HCT116 (cell line): ENCODE measurements around the gene TCOF1. TPM values are rescaled to one million over a fixed set of nuclear protein-coding genes. Genes with fewer than 3 reads are reported as not detected.
"Not testable (repeated sequence)": the region's sequence is repeated elsewhere in the genome, so short reads cannot be mapped to it uniquely, and the experiment has no call there.

Source experiments
- ATAC-seq: fragments of 200-7000 bp; cut with Tn5 transposase; 2 replicates; pipeline ENCODE4 v1.9.1; 2020; ENCODE audit warnings: mild to moderate bottlenecking, moderate library complexity
- BruUV-seq: library from RNA; stranded (reverse); fragments of 400-500 nt; replicated peaks from 2 replicates; lab custom pipeline; 2021; lab: Mats Ljungman, UMichigan
- CTCF ChIA-PET: fragments of 300-600 bp; sonication (Branson Sonifier 250); formaldehyde crosslinking; loops from one replicate; lab custom pipeline; 2021; ENCODE audit warnings: antibody characterized with exemption; lab: Charles Lee
- POLR2A ChIA-PET: fragments of 300-600, 350-600 bp; sonication (Branson Sonifier 250); formaldehyde crosslinking; loops from one replicate; lab custom pipeline; 2021; ENCODE audit warnings: antibody characterized with exemption; lab: Charles Lee
- RAD21 ChIA-PET, 2 experiments: fragments of 300-600 bp; sonication (Branson Sonifier 250); formaldehyde crosslinking; loops; one replicate each; lab custom pipeline; 2023; ENCODE audit warnings: low total read pairs in 2 of 2; ENCODE audit not compliant: uncharacterized antibody in 2 of 2, unreplicated experiment in 2 of 2, low non-redundant PET in 1 of 2; lab: Charles Lee
- DNase-seq: peaks from one replicate; pipeline ENCODE4 v3.0.0-alpha.2; 2010; ENCODE audit warnings: low read depth, low spot score
- H2AFZ ChIP-seq: fragments of 200-600 bp; shearing (Covaris generic), sonication (generic); 2 replicates; pipeline ENCODE4 v1.6.1; 2017; ENCODE audit warnings: low read depth, mixed run types, mixed read lengths, antibody characterized with exemption, low read length; ENCODE audit not compliant: poor library complexity, severe bottlenecking
- H3K27ac ChIP-seq: 2 replicates; pipeline ENCODE4 v1.5.1; 2012; ENCODE audit warnings: low read depth, low read length
- H3K27me3 ChIP-seq: fragments of 200-600 bp; sonication (generic); 2 replicates; pipeline ENCODE4 v1.6.1; 2016; ENCODE audit warnings: mixed run types, low read length, mixed read lengths; ENCODE audit not compliant: insufficient read depth
- H3K36me3 ChIP-seq, 2 experiments: fragments of 200-500 bp in 1 of 2; fragments of 200-600 bp in 1 of 2; sonication (Bioruptor generic) in 1 of 2; sonication (generic) in 1 of 2; 2 replicates each; pipeline versions ENCODE4 v1.5.1 to v1.6.1; 2014 to 2016; ENCODE audit warnings: low read length in 2 of 2, inconsistent platforms in 1 of 2, mixed read lengths in 1 of 2, mixed run types in 1 of 2; ENCODE audit not compliant: insufficient read depth in 2 of 2, control insufficient read depth in 1 of 2
- H3K4me1 ChIP-seq, 2 experiments: fragments of 200-600 bp in 1 of 2; sonication (generic) in 1 of 2; 2 replicates each; pipeline versions ENCODE4 v1.5.1 to v1.6.1; 2012 to 2017; ENCODE audit warnings: low read length in 2 of 2, inconsistent platforms in 1 of 2, mild to moderate bottlenecking in 1 of 2, mixed read lengths in 1 of 2, mixed run types in 1 of 2, moderate library complexity in 1 of 2; ENCODE audit not compliant: insufficient read depth in 2 of 2, control insufficient read depth in 1 of 2
- H3K4me2 ChIP-seq: fragments of 200-600 bp; sonication (generic); 2 replicates; pipeline ENCODE4 v1.6.1; 2017; ENCODE audit warnings: mixed run types, low read length, mixed read lengths
- H3K4me3 ChIP-seq, 2 experiments: fragments of 200-600 bp in 1 of 2; sonication (generic) in 1 of 2; replicated peaks in 1 of 2; 2 replicates each; pipeline ENCODE4 v1.5.1; 2011 to 2016; ENCODE audit warnings: low read length in 2 of 2, control low read depth in 1 of 2, low read depth in 1 of 2, mild to moderate bottlenecking in 1 of 2, mixed read lengths in 1 of 2, mixed run types in 1 of 2
- H3K79me2 ChIP-seq: fragments of 200-600 bp; sonication (generic); 2 replicates; pipeline ENCODE4 v1.6.1; 2017; ENCODE audit warnings: mild to moderate bottlenecking, mixed run types, low read length, moderate library complexity, mixed read lengths; ENCODE audit not compliant: insufficient read depth
- H3K9ac ChIP-seq: fragments of 200-600 bp; sonication (generic); 2 replicates; pipeline ENCODE4 v1.6.1; 2016; ENCODE audit warnings: low read length, mixed read lengths
- H3K9me2 ChIP-seq: fragments of 200-600 bp; sonication (generic), shearing (Covaris generic); 2 replicates; pipeline ENCODE4 v1.6.1; 2017; ENCODE audit warnings: mixed run types, mild to moderate bottlenecking, moderate library complexity; ENCODE audit not compliant: insufficient read depth
- H3K9me3 ChIP-seq, 2 experiments: fragments of 200-500 bp in 1 of 2; fragments of 200-600 bp in 1 of 2; sonication (Bioruptor generic) in 1 of 2; sonication (generic) in 1 of 2; 2 replicates each; pipeline ENCODE4 v1.6.1; 2014 to 2017; ENCODE audit warnings: low read length in 2 of 2, mixed read lengths in 2 of 2, inconsistent platforms in 1 of 2, low read depth in 1 of 2, mild to moderate bottlenecking in 1 of 2, mixed run types in 1 of 2, moderate library complexity in 1 of 2; ENCODE audit not compliant: control insufficient read depth in 1 of 2, insufficient read depth in 1 of 2
- H4K20me1 ChIP-seq: fragments of 200-600 bp; sonication (generic), shearing (Covaris generic); 2 replicates; pipeline ENCODE4 v1.6.1; 2017; ENCODE audit warnings: mixed run types, mild to moderate bottlenecking, moderate library complexity; ENCODE audit not compliant: insufficient read depth
- CEBPB ChIP-seq: IDR thresholded peaks from 2 replicates; pipeline ENCODE4 v1.6.1; 2012; ENCODE audit warnings: low read depth
- ELF1 ChIP-seq: IDR thresholded peaks from 2 replicates; pipeline ENCODE4 v1.6.1; 2012; ENCODE audit warnings: low read depth, borderline replicate concordance
- EZH2 ChIP-seq: fragments of 200-600 bp; sonication (generic); IDR thresholded peaks from 2 replicates; pipeline ENCODE4 v1.6.1; 2017; ENCODE audit warnings: antibody characterized with exemption, mixed run types
- JUND ChIP-seq: IDR thresholded peaks from 2 replicates; pipeline ENCODE4 v1.6.1; 2012
- SIN3A ChIP-seq: IDR thresholded peaks from 2 replicates; pipeline ENCODE4 v1.6.1; 2012; ENCODE audit warnings: low read depth
- intact Hi-C: fragments of 100-400 bp; cut with micrococcal nuclease; formaldehyde crosslinking; loops from 2 replicates; pipeline ENCODE4 v1.10.0; 2022
- total RNA-seq: library from RNA; stranded (reverse); gene quantifications from one replicate; pipeline ENCODE4 v1.2.1, GENCODE V29; 2021; ENCODE audit not compliant: unreplicated experiment

The TCOF1 gene
- total RNA-seq, 1 experiment from 2014 or later, result 94.7 TPM

- TF ChIP-seq JUND, result no peak
Measured at GRCh38 chr5:150412319-150413175, 55.0 kb downstream of the TCOF1 start, which contains the start of gene CD74 (continued).

GRCh38 chr5:150413176-150413901 is 55.8 kb downstream of the TCOF1 start:
- H3K27ac ChIP-seq, result no peak overlapping the region
- H3K27me3 ChIP-seq, result no peaks in the 10 kb centered on the region
- no peak for DNase-seq
- no peaks in the 10 kb centered on the region for H3K9me2 ChIP-seq
- H3K4me1 ChIP-seq, result peaks cover 5 to 19% of the 10 kb centered on the region in 2 experiments; a peak in 3 of 4 replicates
- no peak overlapping the region for H3K4me3 ChIP-seq
- ChIA-PET RAD21 (no interaction called here), CTCF (no interaction called here), POLR2A (no interaction called here)
- no peaks in the 10 kb centered on the region for H4K20me1 ChIP-seq
- intact Hi-C loops, result no loop called here
- ATAC-seq, result no peak
- no peak overlapping the region for H3K9ac ChIP-seq
- no peak overlapping the region for H3K4me2 ChIP-seq
- TF ChIP-seq CEBPB (no peak), SIN3A (no peak), ELF1 (no peak), EZH2 (no peak)
- H3K9me3 ChIP-seq, result no peaks in the 10 kb centered on the region
- no TSS peak for BruUV-seq
- no peaks in the 10 kb centered on the region for H3K79me2 ChIP-seq
- no peaks in the 10 kb centered on the region for H3K36me3 ChIP-seq
- no peak overlapping the region for H2AFZ ChIP-seq

- H3K27ac ChIP-seq, H3K9me2 ChIP-seq, DNase-seq, CTCF ChIA-PET, H3K79me2 ChIP-seq, H3K27me3 ChIP-seq, H4K20me1 ChIP-seq, intact Hi-C loops, H3K9me3 ChIP-seq, ATAC-seq, H3K9ac ChIP-seq, H3K4me3 ChIP-seq, H3K36me3 ChIP-seq, RAD21 ChIA-PET, BruUV-seq, H2AFZ ChIP-seq, H3K4me2 ChIP-seq: not testable (repeated sequence)
- POLR2A ChIA-PET, result interaction anchor here (0.6 kb wide), 1 partner anchor 121 kb away, joined by 3 read pairs; no protein-coding TSS in a partner anchor
- peaks cover 5 to 19% of the 10 kb centered on the region in 2 experiments; a peak in 3 of 4 replicates for H3K4me1 ChIP-seq
Measured at GRCh38 chr5:150413902-150414790, 56.6 kb downstream of the TCOF1 start.
